GM18858 (cell line): ENCODE measurements around the gene SORCS1.

Experiments used
- ATAC-seq: cut with Tn5 transposase; IDR thresholded peaks from one replicate; pipeline ENCODE4 v1.9.1; 2021; ENCODE audit not compliant: unreplicated experiment

The SORCS1 gene

DNA sequence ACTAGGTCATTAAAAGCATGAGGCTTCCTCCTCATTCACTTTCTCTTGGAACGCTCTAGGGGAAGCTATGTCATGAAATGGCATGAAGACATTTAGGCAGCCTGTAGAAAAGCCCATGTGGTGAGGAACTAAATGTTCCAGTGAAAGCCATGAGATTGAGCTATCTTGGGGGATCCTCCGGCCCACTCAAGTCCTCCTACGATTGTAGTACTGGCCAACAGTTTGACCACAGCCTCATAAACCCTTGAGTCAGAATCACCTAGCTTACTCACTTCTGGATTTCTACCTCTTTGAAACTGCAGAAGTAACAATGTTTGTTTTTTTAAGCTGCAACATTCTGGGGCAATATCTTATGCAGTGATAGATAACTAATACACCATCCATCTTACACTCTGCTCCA lies 605.1 kb downstream of the SORCS1 start:
- ATAC-seq = no peak

DNA sequence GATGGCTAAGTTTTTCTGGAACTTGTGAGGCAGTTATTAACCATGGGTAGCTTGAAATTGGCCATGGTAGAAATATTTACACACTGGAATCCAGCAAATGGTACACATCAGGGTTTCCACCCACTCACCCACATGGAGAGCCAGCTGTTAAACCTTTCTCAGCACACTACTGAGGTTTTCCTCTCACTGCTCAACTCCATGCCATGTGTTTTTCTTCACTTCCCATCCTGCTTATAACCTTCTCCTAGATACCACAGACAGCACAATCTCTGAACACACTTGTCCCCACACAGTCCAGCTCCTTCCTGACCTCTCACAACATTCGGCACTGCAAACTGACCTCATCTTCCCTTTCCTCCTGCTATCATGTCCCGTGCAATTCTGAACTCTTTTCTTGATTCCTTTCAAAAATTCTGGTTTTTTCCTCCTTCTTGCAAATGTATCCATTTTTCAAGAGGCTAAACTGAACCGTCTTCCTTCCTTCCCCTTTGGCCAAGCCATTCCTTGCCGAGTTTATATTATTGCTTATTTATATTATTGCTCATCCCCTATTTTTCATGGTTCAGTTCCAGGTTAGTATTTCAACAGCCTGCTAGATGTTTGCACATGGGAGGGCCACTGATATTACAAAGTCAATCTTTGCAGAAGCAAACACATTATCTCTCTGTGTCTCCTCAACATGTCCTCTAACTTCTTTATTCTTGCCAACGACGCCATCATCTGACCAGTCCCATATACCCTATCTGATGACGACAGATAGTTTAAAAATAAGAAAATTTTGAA lies 606.4 kb downstream of the SORCS1 start:
- no peak for ATAC-seq

DNA sequence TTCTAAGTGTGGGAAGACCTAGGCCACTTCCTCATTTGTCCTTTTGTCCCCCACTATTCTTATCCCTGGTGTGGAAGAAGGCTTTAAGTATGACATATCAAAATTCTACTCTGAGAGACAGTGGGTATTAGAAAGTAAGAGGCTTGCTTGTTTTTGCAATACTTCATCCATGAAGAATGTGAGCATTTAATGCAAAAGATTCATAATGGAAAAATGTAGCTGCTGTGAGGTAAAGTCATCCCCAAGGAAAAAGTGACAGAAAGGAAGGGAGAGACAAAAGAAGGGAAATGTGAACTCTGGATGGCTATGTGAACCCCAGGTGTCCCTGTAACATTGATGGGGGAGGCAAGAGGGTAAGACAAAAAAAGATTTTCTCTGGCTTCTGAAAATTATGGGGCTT lies 607.5 kb downstream of the SORCS1 start:
- no peak for ATAC-seq

DNA sequence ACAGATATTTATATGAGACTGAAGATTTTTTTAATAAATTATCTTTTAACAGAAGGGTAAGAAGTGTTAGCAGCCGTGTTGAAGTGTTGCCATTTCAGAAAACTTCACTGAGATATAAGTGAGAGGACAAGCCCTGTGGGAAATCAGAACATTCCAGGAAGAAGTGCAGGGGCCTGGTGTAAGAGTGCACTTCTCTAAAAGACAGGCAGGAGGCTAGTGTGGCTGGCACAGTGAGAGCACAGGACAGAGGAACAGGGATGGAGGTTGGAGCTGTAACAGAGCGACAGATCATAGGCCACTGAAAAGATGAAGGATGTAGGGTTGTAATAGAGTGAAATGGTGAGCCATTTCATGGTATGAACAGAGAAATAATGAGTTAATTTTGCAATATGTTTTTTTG lies 608.9 kb downstream of the SORCS1 start:
- ATAC-seq = no peak

DNA sequence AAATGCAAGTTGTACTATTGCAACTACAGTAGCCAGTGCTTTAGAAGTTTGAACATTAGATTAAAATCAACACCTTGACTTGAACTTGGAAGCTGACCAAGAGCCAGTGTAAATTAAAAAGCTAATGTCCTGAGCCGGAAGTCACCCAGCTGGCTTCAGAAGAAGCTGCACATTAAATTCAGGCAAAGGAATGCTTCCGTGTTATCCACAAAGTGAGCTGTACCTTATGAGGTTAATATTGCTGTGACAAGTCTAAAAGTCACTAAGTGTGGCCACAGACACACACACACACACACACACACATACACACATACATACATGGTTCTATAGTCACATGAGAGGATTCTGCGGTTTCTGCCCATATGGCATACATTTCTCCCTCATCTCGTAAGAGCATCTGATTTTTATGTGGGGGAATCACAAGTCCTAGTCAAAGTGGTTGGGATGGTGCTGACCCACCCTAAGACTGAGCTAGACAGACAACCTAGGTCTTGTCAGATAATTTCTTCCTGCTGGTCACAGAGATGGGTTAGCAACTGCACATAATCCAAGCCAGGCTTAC lies 612.9 kb downstream of the SORCS1 start:
- ATAC-seq = no peak

DNA sequence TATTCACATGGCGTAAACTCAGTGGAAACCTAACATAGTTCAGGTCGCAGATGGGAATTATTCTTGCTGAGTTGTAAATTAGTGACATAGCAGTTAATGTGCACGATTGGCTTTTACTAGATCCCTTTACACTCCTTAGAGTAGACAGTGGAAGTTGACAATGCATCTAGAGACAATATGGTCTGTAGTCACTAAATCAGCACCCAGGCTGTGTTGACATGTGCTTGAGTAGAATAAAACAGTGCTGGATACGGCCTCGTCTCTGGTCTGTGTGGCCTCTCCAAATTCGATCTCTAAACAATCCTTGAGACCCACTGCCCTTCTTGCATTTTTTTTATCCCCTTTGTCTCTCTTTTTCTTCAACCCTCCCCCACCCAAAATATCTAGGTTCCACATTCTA lies 615.7 kb downstream of the SORCS1 start:
- ATAC-seq = no peak

DNA sequence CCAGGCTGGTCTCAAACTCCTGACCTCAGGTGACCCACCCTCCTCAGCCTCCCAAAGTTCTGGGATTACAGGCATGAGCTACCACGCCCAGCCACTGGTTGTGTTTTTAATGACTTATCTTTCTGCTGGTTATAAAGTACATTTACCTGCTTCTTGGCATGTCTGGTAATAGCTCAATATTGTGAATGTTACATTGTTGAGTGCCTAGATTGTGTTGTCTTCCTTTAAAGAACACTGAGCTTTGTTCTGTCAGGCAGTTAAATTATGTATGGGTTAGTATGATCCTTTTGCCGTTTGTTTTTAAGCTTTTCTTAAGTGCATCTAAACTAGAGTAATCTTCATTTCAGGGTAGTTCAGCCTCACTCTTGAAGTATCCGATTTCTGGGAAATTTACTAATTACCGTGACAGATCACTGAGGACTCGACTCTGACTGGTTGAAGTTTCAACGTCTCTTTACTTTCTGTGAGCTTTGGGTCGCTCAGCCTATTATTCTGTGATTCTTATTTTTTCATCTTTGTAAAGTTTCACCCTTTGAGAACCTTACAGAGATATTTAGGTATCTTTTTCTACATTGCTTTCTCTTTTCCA lies 617.4 kb downstream of the SORCS1 start:
- no peak for ATAC-seq

DNA sequence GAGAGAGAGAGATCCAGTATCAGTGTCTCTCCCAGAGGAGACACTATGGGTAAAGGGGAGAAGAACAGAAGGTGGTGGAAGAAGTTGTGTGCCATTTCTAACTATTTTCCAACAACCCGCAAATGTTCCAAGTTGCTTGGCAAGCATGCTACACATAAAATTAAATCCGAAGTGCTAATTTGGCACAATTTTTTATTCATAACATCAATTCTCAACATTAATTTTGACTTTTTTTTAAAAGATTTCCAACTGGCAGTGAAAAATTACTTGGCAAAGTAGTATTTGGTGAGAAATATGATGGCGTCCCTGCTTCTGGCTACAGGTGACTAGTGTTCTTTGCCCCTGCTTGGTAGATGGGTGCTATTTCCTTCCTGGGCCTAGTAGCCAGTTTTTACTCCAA lies 622.0 kb downstream of the SORCS1 start:
- no peak for ATAC-seq

DNA sequence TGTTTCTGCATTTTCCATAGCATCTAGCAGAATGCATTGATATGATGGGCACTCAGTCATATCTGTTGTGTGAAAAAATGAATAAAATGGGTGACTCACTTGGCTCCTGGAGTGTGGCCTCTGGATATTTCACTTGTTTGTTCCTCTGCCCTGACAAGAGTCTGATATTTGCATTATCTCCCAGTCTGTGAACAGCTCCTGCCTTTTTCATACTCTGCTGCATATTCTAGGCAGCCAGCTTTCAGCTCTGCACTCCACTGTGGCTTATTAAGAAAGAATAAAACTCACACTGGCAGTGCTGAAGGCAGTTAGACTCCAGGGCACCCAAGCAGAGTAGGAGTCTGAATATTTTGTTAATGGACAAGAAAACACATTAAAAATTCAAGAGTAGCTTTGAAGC lies 623.9 kb downstream of the SORCS1 start:
- no peak for ATAC-seq

DNA sequence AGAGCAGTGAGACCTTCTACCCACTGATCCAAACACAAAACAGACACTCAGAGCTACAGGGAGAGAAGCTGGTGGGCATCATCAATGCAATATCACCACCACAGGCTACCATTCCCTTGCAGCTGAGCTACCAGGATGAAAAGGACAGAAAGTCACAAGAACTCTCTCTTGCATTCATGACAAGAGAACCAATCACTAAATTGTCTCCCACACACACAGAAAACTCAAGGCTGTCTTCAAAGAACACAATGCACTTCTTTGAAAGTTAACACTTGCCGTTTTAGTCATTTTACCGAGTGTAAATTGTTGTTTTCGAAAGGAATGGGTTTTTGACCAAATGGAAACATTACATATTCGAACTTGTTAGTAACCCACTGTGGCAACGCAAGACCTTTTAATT lies 626.6 kb downstream of the SORCS1 start:
- ATAC-seq = no peak

DNA sequence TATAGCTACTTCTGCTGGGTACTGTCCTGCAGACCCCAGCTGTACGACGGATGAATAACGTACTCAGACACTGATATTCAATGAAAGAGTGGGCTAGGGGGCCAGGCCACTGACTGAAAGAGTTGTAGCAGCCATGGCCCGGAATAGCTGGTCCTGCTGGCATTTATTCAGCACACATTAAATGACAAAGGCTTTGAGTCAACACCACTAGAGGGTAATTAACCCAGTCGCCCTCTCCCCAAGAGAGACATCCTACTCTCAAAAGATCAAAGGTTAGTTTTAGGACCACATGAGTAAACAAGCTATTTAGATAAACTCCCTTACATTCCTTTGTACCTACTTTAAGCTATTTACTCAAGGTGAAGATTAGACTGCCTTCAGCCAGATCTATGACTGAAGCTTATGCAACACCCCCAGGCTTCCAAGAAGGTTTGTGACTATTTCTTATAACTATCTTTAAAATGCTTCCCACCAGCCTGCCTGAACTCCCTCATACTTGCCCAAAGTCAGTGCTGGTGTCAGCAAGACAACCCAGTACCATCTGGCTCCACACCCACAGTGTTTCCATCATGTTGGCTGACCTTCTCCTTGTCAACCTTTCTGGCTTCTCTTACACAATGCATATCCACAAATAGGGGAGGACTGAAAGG lies 629.1 kb downstream of the SORCS1 start:
- ATAC-seq = no peak

DNA sequence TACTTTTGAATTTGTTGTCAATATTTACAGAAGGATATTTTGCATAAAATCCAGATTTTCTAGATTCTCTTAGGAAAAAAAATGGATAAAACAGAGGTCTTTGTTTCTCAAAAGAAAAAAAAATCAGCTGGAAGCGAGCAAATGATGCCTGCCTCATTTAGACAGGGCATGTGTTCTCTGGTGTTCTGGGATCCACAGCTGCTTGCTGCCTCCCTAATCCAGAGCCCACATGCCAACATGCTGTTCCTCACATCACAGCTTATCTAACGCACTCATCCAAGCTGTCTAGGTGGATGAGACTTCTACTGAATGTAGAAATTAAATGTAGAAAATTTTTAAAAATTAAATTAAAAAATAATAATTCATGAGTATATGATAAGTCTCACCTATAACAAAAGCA lies 630.1 kb downstream of the SORCS1 start:
- ATAC-seq = no peak

DNA sequence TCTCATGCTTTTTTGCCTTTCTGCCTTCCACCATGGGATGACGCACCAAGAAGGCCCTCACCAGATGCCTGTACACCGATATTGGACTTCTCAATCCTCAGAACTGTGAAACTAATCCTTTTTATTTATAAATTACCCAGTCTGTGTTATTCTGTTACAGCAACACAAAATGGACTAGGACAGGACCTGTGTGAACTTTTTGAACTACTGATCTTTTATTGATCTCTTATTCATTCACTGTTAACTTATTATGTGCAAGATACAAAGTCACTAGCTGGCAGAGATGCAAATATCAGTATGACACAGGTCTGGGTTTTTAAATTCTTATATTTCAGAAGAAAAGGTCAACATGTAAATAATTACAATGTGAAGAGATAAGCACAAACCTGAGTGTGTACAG lies 635.8 kb downstream of the SORCS1 start:
- no peak for ATAC-seq

DNA sequence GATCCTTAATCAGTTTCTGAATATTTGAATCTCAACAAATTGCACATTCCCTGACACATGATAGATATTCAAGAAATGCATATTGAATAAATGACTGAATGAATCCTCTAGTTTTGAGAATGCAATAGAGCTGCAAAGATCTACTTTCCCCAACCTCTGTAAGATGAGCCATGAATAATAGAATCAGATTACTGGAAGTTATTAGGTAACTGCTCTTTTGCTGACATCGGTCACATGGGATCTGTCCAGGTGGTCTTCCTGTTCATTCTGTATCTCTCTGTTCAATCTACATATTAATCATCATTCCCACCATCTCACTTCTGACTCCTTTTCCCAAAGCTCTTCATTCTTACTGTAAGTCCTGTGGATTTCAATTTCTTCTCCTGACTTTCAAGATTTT lies 638.7 kb downstream of the SORCS1 start:
- no peak for ATAC-seq
